ENCODE results near the gene KATNB1. TPM values are rescaled to one million over a fixed set of nuclear protein-coding genes. Genes with fewer than 3 reads are reported as not detected.

The KATNB1 gene
- total RNA-seq, 4 donors from 2014 or later: 6.4 to 21.5 (median 11.1) TPM

DNA sequence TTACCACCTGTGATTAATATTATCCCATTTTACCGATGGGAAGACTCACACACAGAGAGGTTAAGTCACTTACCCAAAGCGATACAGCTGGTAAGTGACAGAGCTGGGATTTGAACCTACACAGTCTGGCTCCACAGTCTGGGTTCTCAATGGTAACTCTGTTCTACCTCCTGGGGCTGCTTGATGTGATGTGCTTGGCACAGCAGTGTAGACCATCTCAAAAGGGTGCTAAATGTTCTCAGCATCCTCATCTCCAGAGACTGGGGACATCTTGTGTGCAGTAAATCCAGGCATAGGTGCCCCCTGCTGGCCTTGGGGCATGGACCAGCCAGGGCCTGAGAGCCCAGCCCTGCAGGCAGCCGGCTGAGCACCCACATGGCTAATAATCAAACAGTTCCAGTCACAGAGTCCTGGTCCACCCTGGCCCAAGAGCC lies 15.4 kb upstream of the KATNB1 start:
- TF ChIP-seq EP300 (IDR thresholded peaks at IDR 0.05) (no peak), POLR2A (IDR thresholded peaks at IDR 0.05) (no peak), POLR2AphosphoS5 (IDR thresholded peaks at IDR 0.05) (no peak)
- TF ChIP-seq, protein P1, sequence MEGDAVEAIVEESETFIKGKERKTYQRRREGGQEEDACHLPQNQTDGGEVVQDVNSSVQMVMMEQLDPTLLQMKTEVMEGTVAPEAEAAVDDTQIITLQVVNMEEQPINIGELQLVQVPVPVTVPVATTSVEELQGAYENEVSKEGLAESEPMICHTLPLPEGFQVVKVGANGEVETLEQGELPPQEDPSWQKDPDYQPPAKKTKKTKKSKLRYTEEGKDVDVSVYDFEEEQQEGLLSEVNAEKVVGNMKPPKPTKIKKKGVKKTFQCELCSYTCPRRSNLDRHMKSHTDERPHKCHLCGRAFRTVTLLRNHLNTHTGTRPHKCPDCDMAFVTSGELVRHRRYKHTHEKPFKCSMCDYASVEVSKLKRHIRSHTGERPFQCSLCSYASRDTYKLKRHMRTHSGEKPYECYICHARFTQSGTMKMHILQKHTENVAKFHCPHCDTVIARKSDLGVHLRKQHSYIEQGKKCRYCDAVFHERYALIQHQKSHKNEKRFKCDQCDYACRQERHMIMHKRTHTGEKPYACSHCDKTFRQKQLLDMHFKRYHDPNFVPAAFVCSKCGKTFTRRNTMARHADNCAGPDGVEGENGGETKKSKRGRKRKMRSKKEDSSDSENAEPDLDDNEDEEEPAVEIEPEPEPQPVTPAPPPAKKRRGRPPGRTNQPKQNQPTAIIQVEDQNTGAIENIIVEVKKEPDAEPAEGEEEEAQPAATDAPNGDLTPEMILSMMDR (IDR thresholded peaks at IDR 0.05): peak in 2 of 4 experiments; percentile 17 to 42
- 93% methylated on average over 2 of the region's 3 CpGs for WGBS, 2 donors (ENCODE audit: low coverage in 1 of 2)
- ATAC-seq: no peak

DNA sequence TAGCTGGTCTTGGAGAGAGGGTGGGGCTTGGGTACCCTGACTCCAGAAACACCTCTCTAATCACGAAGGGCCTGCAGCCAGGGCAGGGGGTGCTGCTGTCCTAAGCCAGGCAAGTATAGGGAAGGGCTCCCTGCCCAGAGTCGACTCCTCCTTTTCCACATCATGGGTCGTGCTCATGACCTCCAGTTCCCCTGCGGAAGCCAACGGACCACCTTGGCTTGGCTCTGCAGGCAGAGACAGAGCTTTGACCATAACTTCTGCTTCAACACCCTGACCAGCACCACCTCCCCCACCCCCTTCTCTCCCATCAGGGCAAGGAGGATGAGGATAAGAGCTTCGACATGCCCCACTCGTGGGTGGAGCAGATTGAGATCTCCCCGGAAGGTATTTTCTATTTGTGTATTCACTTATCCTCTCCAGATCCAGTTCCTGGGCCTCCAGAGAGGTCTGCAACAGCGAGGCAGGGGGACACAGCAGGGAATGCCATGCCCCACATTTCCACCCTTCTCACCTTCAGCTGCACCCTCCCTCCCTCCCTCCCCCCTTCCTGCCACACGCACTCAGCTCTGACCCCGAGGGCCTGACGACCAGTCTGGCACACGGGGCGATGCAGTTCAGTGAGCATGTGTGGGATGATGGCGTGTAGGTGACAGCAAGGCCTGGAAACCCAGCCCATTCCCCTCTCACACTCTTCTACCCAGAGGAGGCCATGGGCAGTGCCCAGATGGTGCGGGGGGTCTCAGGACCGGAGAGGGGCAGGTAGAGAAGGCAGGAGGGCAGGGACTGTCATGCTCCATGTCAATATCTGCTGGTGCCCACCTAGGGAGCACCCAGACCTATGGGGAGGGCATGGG lies 14.0 kb upstream of the KATNB1 start:
- no peak for TF ChIP-seq POLR2AphosphoS5 (IDR thresholded peaks at IDR 0.05)
- no peak for TF ChIP-seq POLR2A (IDR thresholded peaks at IDR 0.05)
- TF ChIP-seq, protein P1 (IDR thresholded peaks at IDR 0.05): no peak
- no peak for TF ChIP-seq EP300 (IDR thresholded peaks at IDR 0.05)
- Histone ChIP-seq H3K36me3 (no peaks in the 10 kb centered on the region), H3K4me1 (no peaks in the 10 kb centered on the region), H3K4me3 (no peak overlapping the region), H3K9me3 (no peaks in the 10 kb centered on the region), H3K27ac (no peak overlapping the region), H3K27me3 (peaks cover 24% of the 10 kb centered on the region)
- ATAC-seq: no peak
- 77% methylated on average over 6 of the region's 17 CpGs; no CpG with 5 or more reads in 1 of the 2 donors for WGBS, 2 donors (ENCODE audit: low coverage in 1 of 2)

More for the DNA sequence above, 15.4 kb upstream of the KATNB1 start:
- H3K4me1 ChIP-seq: no peaks in the 10 kb centered on the region
- H3K4me3 ChIP-seq: no peak overlapping the region
- H3K9me3 ChIP-seq: no peaks in the 10 kb centered on the region
- H3K36me3 ChIP-seq: no peaks in the 10 kb centered on the region
- no peak overlapping the region for H3K27ac ChIP-seq
- peaks cover 29% of the 10 kb centered on the region for H3K27me3 ChIP-seq

DNA sequence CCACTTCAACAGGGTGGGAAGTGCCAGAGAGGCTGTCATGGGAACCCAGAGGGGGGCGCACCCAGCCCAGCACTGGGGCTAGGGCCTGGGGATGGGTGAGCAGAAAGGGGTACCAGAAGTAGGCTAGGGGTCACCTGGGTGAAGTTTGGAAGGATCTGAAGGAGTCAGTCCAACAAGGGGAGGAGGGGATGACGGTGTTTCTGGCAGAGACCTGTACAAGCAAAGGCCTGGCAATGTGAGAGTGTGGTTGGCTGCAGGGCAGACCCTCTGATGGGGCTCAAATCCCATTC lies 13.4 kb upstream of the KATNB1 start:
- no peak overlapping the region for H3K4me3 ChIP-seq
- WGBS, 2 donors (ENCODE audit: low coverage in 1 of 2): 75% methylated on average over 1 of the region's 2 CpGs; no CpG with 5 or more reads in 1 of the 2 donors
- TF ChIP-seq POLR2A (IDR thresholded peaks at IDR 0.05) (no peak), EP300 (IDR thresholded peaks at IDR 0.05) (no peak), POLR2AphosphoS5 (IDR thresholded peaks at IDR 0.05) (no peak)
- TF ChIP-seq, protein P1 (IDR thresholded peaks at IDR 0.05): no peak
- no peaks in the 10 kb centered on the region for H3K9me3 ChIP-seq
- no peak for ATAC-seq
- no peak overlapping the region for H3K27ac ChIP-seq
- H3K27me3 ChIP-seq: peaks cover 22% of the 10 kb centered on the region
- no peaks in the 10 kb centered on the region for H3K4me1 ChIP-seq
- no peaks in the 10 kb centered on the region for H3K36me3 ChIP-seq

DNA sequence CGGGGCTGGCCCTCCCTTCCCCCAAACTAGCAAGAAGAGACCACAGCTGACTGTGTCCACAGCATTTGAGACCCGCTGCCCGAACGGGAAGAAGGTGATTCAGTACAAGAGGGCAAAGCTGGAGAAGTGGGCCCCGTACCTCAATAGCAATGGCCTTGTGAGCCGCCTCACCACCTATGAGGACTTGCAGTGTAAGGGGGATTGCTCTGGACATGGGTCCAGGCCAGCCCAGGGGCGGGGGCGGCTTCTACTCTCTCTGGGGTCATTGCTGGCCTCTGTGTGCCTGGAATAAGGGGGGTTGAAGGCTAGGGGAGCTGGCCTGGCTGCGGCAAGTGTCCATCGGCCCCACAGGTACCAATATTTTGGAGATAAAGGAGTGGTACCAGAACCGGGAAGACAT lies 12.9 kb upstream of the KATNB1 start:
- TF ChIP-seq EP300 (IDR thresholded peaks at IDR 0.05): no peak
- TF ChIP-seq POLR2A (IDR thresholded peaks at IDR 0.05): no peak
- TF ChIP-seq, protein P1 (IDR thresholded peaks at IDR 0.05): no peak
- H3K4me1 ChIP-seq: no peaks in the 10 kb centered on the region
- no peaks in the 10 kb centered on the region for H3K9me3 ChIP-seq
- no peak overlapping the region for H3K4me3 ChIP-seq
- no peak for ATAC-seq
- peaks cover 19% of the 10 kb centered on the region for H3K27me3 ChIP-seq
- no CpG with 5 or more reads among the region's 11 CpGs for WGBS, 2 donors (ENCODE audit: low coverage in 1 of 2)
- H3K36me3 ChIP-seq: no peaks in the 10 kb centered on the region
- H3K27ac ChIP-seq: no peak overlapping the region

DNA sequence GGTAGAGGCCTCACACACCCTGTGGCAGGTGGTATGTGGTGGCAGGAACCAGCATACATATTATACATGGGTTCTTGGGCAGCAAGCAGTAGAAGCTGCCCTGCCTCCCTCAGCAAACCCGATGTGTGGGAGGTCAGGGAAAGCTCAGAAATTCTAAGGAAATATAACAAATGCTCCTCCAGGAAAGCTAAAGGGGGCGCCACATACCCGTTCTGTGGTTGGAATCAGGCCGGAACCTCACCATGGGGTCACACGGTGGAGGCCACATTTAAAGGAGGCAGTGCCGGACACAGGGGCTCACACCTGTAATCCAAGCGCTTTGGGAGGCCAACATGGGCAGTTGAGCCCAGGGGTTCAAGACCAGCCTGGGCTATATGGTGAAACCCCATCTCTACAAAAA lies 12.4 kb upstream of the KATNB1 start:
- WGBS, 2 donors (ENCODE audit: low coverage in 1 of 2): 68 to 77% methylated on average over 5 to 6 of the region's 7 CpGs
- Histone ChIP-seq H3K4me3 (no peak overlapping the region), H3K36me3 (no peaks in the 10 kb centered on the region), H3K4me1 (no peaks in the 10 kb centered on the region), H3K27ac (no peak overlapping the region), H3K9me3 (no peaks in the 10 kb centered on the region), H3K27me3 (peaks cover 14% of the 10 kb centered on the region)
- no peak for ATAC-seq
- TF ChIP-seq EP300 (IDR thresholded peaks at IDR 0.05) (no peak), POLR2A (IDR thresholded peaks at IDR 0.05) (no peak), POLR2AphosphoS5 (IDR thresholded peaks at IDR 0.05) (no peak)
